Stimulated activated CD8-positive, alpha-beta memory T cell treated with anti-CD3 and anti-CD28 coated beads, Interleukin-4, amount 100 ng/mL, for 48 hours (primary cell): ENCODE results near the gene TIPARP.

Source experiments
- DNase-seq: peaks from one replicate; pipeline ENCODE4 v3.0.0-alpha.2; 2020

Gene TIPARP

DNA sequence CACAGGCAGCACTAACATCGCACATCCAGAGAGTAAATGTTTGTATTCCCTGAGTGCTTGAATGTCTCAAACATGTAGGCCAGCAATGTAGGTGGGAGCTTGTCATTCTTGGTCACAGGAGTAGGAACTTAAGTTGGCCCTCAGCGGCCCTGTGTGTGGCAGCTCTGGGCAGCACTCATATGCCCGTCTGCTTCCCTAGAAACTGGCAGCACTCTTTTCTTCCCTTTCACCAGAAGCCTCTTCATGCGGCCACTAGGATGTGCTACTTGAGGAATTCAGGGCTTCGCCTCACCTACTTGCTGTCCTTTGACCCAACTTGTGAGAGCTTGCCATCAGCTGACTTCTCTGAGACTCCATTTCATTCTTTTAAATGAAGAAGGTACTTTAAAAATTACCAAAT lies 69.5 kb downstream of the TIPARP start:
- no peak for DNase-seq

DNA sequence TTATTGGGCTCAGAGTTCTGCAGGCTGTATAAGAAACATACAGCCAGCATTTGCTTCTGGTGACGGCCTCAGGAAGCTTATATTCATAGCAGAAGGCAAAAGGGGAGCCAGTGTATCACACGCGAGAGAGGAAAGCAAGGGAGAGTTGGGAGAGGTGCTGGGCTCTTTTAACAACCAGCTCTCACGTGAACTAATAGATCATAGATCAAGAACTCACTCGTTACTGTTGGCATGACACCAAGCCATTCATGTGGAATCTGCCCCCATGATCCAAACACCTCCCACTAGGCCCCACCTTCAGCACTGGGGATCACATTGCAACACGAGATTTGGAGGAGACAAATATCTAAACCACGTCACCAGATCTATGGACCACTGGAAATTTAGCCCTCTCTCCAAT lies 70.2 kb downstream of the TIPARP start:
- DNase-seq = no peak

DNA sequence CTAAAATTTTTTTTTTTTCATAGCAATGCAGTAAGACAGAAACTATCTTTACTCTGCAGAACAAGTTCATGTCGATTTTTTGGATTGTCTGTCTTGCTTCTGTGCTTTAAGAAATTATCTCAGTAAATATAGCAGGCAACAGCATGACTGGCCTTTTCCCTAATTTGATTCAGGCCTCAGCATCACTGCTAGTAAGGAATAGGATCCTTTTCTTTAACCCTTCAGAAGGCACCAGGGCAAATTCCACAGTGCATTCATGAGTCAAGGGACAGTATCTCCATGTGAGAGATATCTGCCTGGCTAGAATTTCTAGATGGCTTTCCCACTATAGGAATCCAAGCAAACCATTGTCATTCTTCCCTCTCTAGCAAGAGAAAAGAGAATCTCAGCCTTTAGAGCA lies 71.4 kb downstream of the TIPARP start:
- DNase-seq = no peak

DNA sequence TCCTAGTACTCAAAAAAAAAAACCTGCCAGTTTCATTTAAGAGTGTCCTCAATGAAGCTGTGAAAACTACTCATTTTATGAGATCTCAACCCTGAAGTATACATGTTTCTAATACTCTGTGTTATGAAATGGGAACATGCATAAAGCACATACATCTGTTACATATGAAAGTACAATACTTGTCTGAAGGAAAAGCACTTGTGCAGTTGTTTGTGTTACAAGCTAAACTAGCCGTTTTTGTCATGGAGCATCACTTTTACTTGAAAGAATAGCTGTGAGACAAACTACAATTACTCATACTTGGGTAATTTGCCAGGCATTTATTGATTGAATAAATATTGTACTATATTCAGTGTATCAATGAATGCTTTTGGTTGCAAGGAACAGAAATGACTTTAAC lies 72.7 kb downstream of the TIPARP start:
- no peak for DNase-seq

DNA sequence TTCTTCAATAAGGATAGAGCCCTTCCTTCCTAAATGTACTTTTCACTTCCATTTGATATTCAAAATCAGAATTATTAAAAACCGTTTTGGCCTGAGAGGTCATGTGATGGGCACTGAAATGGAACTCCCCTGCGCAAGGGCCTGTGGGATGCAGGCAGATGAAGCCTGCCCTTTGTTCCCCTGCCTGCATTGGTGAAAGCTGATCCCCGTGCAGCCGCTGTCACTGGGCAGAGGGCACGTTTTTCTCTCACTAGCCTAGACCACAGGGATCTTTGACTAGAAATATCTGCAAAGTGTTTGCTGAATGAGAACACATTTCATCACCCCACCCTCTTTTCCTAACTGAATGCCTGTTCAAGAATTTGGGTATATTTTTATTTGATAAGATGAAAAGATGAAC lies 74.9 kb downstream of the TIPARP start:
- no peak for DNase-seq

DNA sequence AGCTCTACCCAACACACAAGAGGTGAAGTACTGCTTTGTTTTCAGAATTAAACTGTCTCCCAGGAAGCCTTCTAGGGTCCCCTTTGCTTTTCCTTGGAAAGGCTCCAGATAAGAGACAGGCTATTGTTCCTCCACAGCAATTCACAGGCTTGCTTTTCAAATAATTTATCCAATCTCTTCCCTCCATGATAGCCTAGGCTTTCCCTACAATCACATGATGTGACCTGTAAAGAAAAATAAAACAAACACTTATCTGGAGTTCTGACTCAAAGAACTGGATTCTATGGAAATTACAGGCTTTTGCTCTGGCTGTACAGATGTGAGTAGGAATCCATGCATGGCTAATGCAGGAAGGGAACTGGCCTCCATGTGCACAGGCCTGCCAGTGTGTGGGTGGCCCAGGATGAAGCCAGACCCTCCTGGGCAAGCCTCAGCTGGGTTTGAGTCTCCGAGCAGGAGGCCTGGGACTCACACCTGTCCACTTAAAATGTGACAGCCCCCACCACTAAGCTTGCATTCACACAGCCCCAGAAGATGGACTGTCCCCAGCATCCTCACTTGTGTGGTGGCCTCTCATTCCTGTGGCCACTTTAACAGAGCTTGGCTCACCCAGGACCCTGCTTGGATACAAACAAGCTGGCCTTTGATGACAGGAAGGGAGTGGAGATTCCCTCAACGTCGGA lies 75.9 kb downstream of the TIPARP start:
- no peak for DNase-seq

DNA sequence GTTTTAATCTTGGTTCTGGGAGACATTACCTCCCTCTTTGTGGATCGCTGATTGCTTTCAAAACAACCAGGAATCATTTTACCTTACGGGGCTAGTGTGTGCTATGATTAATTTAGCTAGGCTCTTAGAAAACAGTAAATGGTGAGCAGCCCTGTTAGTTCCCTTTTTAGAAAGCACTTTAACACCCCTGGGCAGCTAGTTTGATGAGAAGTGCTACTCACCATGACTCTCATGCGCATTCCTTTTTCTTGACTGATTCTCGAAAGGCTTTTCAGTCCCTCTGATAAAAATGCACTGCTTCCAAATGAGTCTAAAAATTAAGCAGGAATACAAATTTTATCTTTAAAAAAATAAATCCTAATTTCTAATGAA lies 76.5 kb downstream of the TIPARP start:
- DNase-seq = no peak

DNA sequence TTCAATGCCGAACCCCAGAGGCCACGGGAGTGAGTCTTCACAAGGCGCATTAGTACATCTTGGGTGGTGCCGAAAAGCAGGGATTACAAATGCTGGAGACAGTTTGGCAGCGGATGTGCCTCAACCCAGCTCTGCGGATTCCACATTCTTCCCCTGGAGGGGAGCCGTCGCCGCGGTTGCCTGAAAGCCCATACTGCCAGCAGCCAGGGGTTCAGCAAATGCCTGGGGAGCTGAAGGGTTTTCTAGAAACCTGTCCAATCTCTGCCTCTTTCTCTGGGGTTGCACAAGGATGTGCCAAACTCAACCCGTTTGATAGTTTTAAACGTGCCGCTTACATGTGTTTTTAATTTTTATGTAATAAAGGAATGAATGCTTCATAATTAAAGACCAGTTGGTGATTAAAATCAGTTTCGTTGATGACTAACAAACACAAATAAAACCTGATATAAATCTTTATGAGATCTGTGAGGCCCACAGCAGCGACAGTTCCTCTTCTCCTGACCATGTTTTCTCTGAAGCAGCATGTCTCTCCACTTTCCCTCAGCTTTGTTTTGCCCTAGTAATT lies 77.2 kb downstream of the TIPARP start:
- no peak for DNase-seq
